H9 (cell line): ENCODE data around the gene PWWP2B. TPM values are rescaled to one million over a fixed set of nuclear protein-coding genes. Genes with fewer than 3 reads are reported as not detected.

Experiments
- DNase-seq: peaks from one replicate; pipeline ENCODE4 v3.0.0-alpha.2; 2017
- H2AFZ ChIP-seq: one replicate; pipeline ENCODE4 v1.6.1; 2013; ENCODE audit warnings: mild to moderate bottlenecking, low read length, control low read depth, moderate library complexity
- H2AK5ac ChIP-seq: 2 replicates; pipeline ENCODE4 v1.6.1; 2013; ENCODE audit warnings: low read length, control low read depth, mixed read lengths; ENCODE audit not compliant: insufficient read length
- H2BK120ac ChIP-seq: one replicate; pipeline ENCODE4 v1.6.1; 2013; ENCODE audit warnings: low read depth, mild to moderate bottlenecking, low read length, control low read depth, inconsistent platforms; ENCODE audit not compliant: poor library complexity, severe bottlenecking
- H2BK12ac ChIP-seq: 2 replicates; pipeline ENCODE4 v1.6.1; 2013; ENCODE audit warnings: low read length, control low read depth, mixed read lengths, low read depth; ENCODE audit not compliant: insufficient read length
- H2BK15ac ChIP-seq: 2 replicates; pipeline ENCODE4 v1.6.1; 2013; ENCODE audit warnings: low read depth, low read length, control low read depth
- H2BK20ac ChIP-seq: one replicate; pipeline ENCODE4 v1.6.1; 2013; ENCODE audit warnings: low read depth, mild to moderate bottlenecking, low read length, control low read depth, inconsistent platforms; ENCODE audit not compliant: poor library complexity, severe bottlenecking
- H2BK5ac ChIP-seq: 2 replicates; pipeline ENCODE4 v1.6.1; 2013; ENCODE audit warnings: low read length, control low read depth, mixed read lengths; ENCODE audit not compliant: insufficient read length
- H3K14ac ChIP-seq: 2 replicates; pipeline ENCODE4 v1.6.1; 2013; ENCODE audit warnings: low read length, control low read depth; ENCODE audit not compliant: insufficient read depth
- H3K18ac ChIP-seq: 2 replicates; pipeline ENCODE4 v1.6.1; 2013; ENCODE audit warnings: low read depth, mild to moderate bottlenecking, mixed read lengths, low read length, control low read depth; ENCODE audit not compliant: insufficient read length
- H3K23ac ChIP-seq: 2 replicates; pipeline ENCODE4 v1.6.1; 2013; ENCODE audit warnings: low read length, control low read depth, mixed read lengths, low read depth; ENCODE audit not compliant: insufficient read length
- H3K23me2 ChIP-seq: 2 replicates; pipeline ENCODE4 v1.6.1; 2013; ENCODE audit warnings: low read depth, mild to moderate bottlenecking, mixed read lengths, low read length, control low read depth; ENCODE audit not compliant: insufficient read length, poor library complexity, severe bottlenecking
- H3K27ac ChIP-seq: 2 replicates; pipeline ENCODE4 v1.5.1; 2013; ENCODE audit warnings: low read length, control low read depth, mixed read lengths, low read depth; ENCODE audit not compliant: insufficient read length
- H3K27me3 ChIP-seq: 2 replicates; pipeline ENCODE4 v1.6.1; 2013; ENCODE audit warnings: low read length, control low read depth, inconsistent platforms; ENCODE audit not compliant: insufficient read depth
- H3K4ac ChIP-seq: 2 replicates; pipeline ENCODE4 v1.6.1; 2013; ENCODE audit warnings: low read depth, mild to moderate bottlenecking, control low read depth, inconsistent platforms, low read length, moderate library complexity
- H3K4me1 ChIP-seq: 2 replicates; pipeline ENCODE4 v1.6.1; 2013; ENCODE audit warnings: low read length, control low read depth, inconsistent platforms; ENCODE audit not compliant: insufficient read depth
- H3K4me2 ChIP-seq: 2 replicates; pipeline ENCODE4 v1.6.1; 2013; ENCODE audit warnings: low read length, control low read depth, mixed read lengths; ENCODE audit not compliant: insufficient read length, insufficient read depth
- H3K56ac ChIP-seq: 2 replicates; pipeline ENCODE4 v1.6.1; 2013; ENCODE audit warnings: low read depth, mild to moderate bottlenecking, mixed read lengths, low read length, control low read depth; ENCODE audit not compliant: insufficient read length
- H3K79me1 ChIP-seq: 2 replicates; pipeline ENCODE4 v1.6.1; 2013; ENCODE audit warnings: low read depth, mild to moderate bottlenecking, moderate library complexity, low read length, control low read depth, inconsistent platforms; ENCODE audit not compliant: insufficient read depth, poor library complexity, severe bottlenecking
- H3K79me2 ChIP-seq: 2 replicates; pipeline ENCODE4 v1.6.1; 2013; ENCODE audit warnings: low read length, control low read depth, inconsistent platforms; ENCODE audit not compliant: insufficient read depth
- H3K9ac ChIP-seq: 2 replicates; pipeline ENCODE4 v1.6.1; 2013; ENCODE audit warnings: low read length, control low read depth, mixed read lengths; ENCODE audit not compliant: insufficient read length; ENCODE audit errors: extremely low read depth
- H3K9me3 ChIP-seq: one replicate; pipeline ENCODE4 v1.6.1; 2013; ENCODE audit warnings: low read depth, low read length, inconsistent platforms; ENCODE audit not compliant: control insufficient read depth
- H3T11ph ChIP-seq: one replicate; pipeline ENCODE4 v1.6.1; 2013; ENCODE audit warnings: mild to moderate bottlenecking, low read length, control low read depth, inconsistent platforms
- H4K20me1 ChIP-seq: one replicate; pipeline ENCODE4 v1.6.1; 2013; ENCODE audit not compliant: control insufficient read depth, insufficient read length, insufficient read depth
- H4K5ac ChIP-seq: 2 replicates; pipeline ENCODE4 v1.6.1; 2013; ENCODE audit warnings: low read depth, mild to moderate bottlenecking, mixed read lengths, low read length, control low read depth; ENCODE audit not compliant: insufficient read length
- H4K8ac ChIP-seq: replicated peaks from 2 replicates; pipeline ENCODE4 v1.6.1; 2013; ENCODE audit warnings: low read length, control low read depth, mixed read lengths, low read depth; ENCODE audit not compliant: insufficient read length
- H4K91ac ChIP-seq: 2 replicates; pipeline ENCODE4 v1.6.1; 2013; ENCODE audit warnings: low read depth, mild to moderate bottlenecking, moderate library complexity, mixed read lengths, low read length, control low read depth; ENCODE audit not compliant: insufficient read length
- H3K27ac Mint-ChIP-seq, 3 experiments: 2 replicates in 2 of 3; 3 replicates in 1 of 3; pipeline ENCODE4 v1.8.0; 2020 to 2021; ENCODE audit warnings: mixed read lengths in 3 of 3, mild to moderate bottlenecking in 1 of 3, moderate library complexity in 1 of 3
- H3K27me3 Mint-ChIP-seq: 2 replicates; pipeline ENCODE4 v1.8.0; 2021; ENCODE audit warnings: low read depth, mild to moderate bottlenecking, moderate library complexity, mixed read lengths
- H3K36me3 Mint-ChIP-seq, 3 experiments: 2 replicates in 2 of 3; 3 replicates in 1 of 3; pipeline ENCODE4 v1.8.0; 2020 to 2021; ENCODE audit warnings: low read depth in 3 of 3, mixed read lengths in 3 of 3; ENCODE audit not compliant: insufficient read depth in 1 of 3
- H3K4me1 Mint-ChIP-seq, 2 experiments: 2 replicates each; pipeline ENCODE4 v1.8.0; 2020; ENCODE audit warnings: mixed read lengths in 2 of 2
- H3K4me3 Mint-ChIP-seq, 2 experiments: 2 replicates in 1 of 2; 3 replicates in 1 of 2; pipeline ENCODE4 v1.8.0; 2020 to 2021; ENCODE audit warnings: mild to moderate bottlenecking in 2 of 2, mixed read lengths in 2 of 2, moderate library complexity in 1 of 2
- H3K9me3 Mint-ChIP-seq, 2 experiments: 2 replicates in 1 of 2; 3 replicates in 1 of 2; pipeline ENCODE4 v1.8.0; 2020; ENCODE audit warnings: mild to moderate bottlenecking in 2 of 2, mixed read lengths in 2 of 2, moderate library complexity in 1 of 2
- CTCF ChIP-seq: fragments of 200-600 bp; sonication (generic); conservative IDR thresholded peaks from 3 replicates; pipeline ENCODE4 v1.8.0; 2021; ENCODE audit warnings: antibody characterized with exemption, mild to moderate bottlenecking
- WGBS: extraction: QIAGEN DNeasy Blood & Tissue Kit; methylation state at CpG from one replicate; pipeline ENCODE4 v1.1.7; 2013; ENCODE audit warnings: missing lambda C conversion rate, low lambda C conversion rate, mixed read lengths; ENCODE audit not compliant: insufficient read length; ENCODE audit errors: extremely low coverage; 5-methylcytosine and 5-hydroxymethylcytosine counted together
- total RNA-seq: library from RNA; stranded (reverse); gene quantifications from 2 replicates; pipeline ENCODE4 v1.2.1, GENCODE V29; 2021

The PWWP2B gene
- total RNA-seq, 1 experiment from 2014 or later, result 10.0 TPM

- no peaks in the 10 kb centered on the region for H3K79me1 ChIP-seq
- H3K18ac ChIP-seq, result no peak overlapping the region
- no peaks in the 10 kb centered on the region for H3K27me3 ChIP-seq
- no peak overlapping the region for H3K56ac ChIP-seq
- no peak overlapping the region for H3K9ac ChIP-seq
- Mint-ChIP-seq H3K4me3 (no peak overlapping the region), H3K36me3 (no peaks in the 10 kb centered on the region), H3K4me1 (peaks cover 6 to 10% of the 10 kb centered on the region in 2 experiments), H3K27ac (no peak overlapping the region), H3K9me3 (no peaks in the 10 kb centered on the region; a peak in 1 of 5 replicates), H3K27me3 (no peaks in the 10 kb centered on the region; the same call in 1 of the 2 replicates)
- no peak overlapping the region for H4K91ac ChIP-seq
- no peaks in the 10 kb centered on the region for H3K79me2 ChIP-seq
- no peak overlapping the region for H2BK15ac ChIP-seq
- 100% methylated on average over 1 of the region's 2 CpGs for WGBS
- DNase-seq, result no peak
- no peak overlapping the region for H3K4me2 ChIP-seq
- no peak overlapping the region for H2AK5ac ChIP-seq
- H2BK120ac ChIP-seq, result no peak overlapping the region
- peak overlapping the region; percentile 22 for H4K5ac ChIP-seq
- no peak overlapping the region for H4K8ac ChIP-seq
- H2BK5ac ChIP-seq, result no peak overlapping the region
- no peak overlapping the region for H3T11ph ChIP-seq
- no peak overlapping the region for H3K14ac ChIP-seq
- no peaks in the 10 kb centered on the region for H3K9me3 ChIP-seq
- no peaks in the 10 kb centered on the region for H3K23me2 ChIP-seq
- H2AFZ ChIP-seq, result no peak overlapping the region
- H3K4me1 ChIP-seq, result no peaks in the 10 kb centered on the region
- H3K4ac ChIP-seq, result no peak overlapping the region
- no peak overlapping the region for H3K27ac ChIP-seq
- H3K23ac ChIP-seq, result peak overlapping the region; percentile 18
- no peak overlapping the region for H2BK12ac ChIP-seq
- H2BK20ac ChIP-seq, result no peak overlapping the region
- no peaks in the 10 kb centered on the region for H4K20me1 ChIP-seq
- no peak for TF ChIP-seq CTCF
Observed at GRCh38 chr10:132427939-132428367, 31.0 kb downstream of the PWWP2B start.
